Cardiac fibroblast (primary cell): ENCODE measurements around the gene FHL3.

Experiments
- DNase-seq, 2 donors: peaks; one replicate each; pipeline versions ENCODE4 v3.0.0 to v3.0.0-alpha.2; 2010; ENCODE audit warnings: low read depth in 2 of 2
- H3K4me3 ChIP-seq, 2 donors: replicated peaks in 1 of 2; 1 replicate in 1 of 2; 2 replicates in 1 of 2; pipeline ENCODE4 v1.5.1; 2011; ENCODE audit warnings: low read depth in 2 of 2, low read length in 2 of 2, mild to moderate bottlenecking in 2 of 2, moderate library complexity in 1 of 2
- CTCF ChIP-seq: IDR thresholded peaks from one replicate; pipeline ENCODE4 v1.5.1; 2011; ENCODE audit warnings: low read depth, mild to moderate bottlenecking, low read length, inconsistent platforms

Gene FHL3

GRCh38 chr1:38031513-38031866 lies 26.2 kb upstream of the FHL3 start:
- TF ChIP-seq CTCF, result no peak
- no peak for DNase-seq

GRCh38 chr1:38030596-38031512 lies 25.5 kb upstream of the FHL3 start:
- no peak overlapping the region for H3K4me3 ChIP-seq
- DNase-seq, result no peak
- no peak for TF ChIP-seq CTCF

More at GRCh38 chr1:38031513-38031866, 26.2 kb upstream of the FHL3 start:
- no peak overlapping the region for H3K4me3 ChIP-seq

- H3K4me3 ChIP-seq, result peak overlapping the region in 1 of 2 donors; percentile 19
- peak; percentile 66 to 76 for DNase-seq
- no peak for TF ChIP-seq CTCF
These were observed 24.6 kb upstream of the FHL3 start for GRCh38 chr1:38029685-38030511.

GRCh38 chr1:38029081-38029681 lies 23.9 kb upstream of the FHL3 start:
- no peak overlapping the region for H3K4me3 ChIP-seq
- TF ChIP-seq CTCF, result no peak
- peak; percentile 18 to 50 for DNase-seq

- DNase-seq, result no peak
- no peak overlapping the region for H3K4me3 ChIP-seq
These were observed 23.4 kb upstream of the FHL3 start for GRCh38 chr1:38028671-38029070.

More at GRCh38 chr1:38028671-38029070, 23.4 kb upstream of the FHL3 start:
- no peak for TF ChIP-seq CTCF
